GM18511 (cell line): ENCODE measurements around the gene ASB16.
"Not testable (repeated sequence)": the region's sequence is repeated elsewhere in the genome, so short reads cannot be mapped to it uniquely, and the experiment has no call there.

ENCODE experiments used
- ATAC-seq: cut with Tn5 transposase; IDR thresholded peaks from one replicate; pipeline ENCODE4 v1.9.1; 2021; ENCODE audit warnings: mild to moderate bottlenecking, moderate library complexity; ENCODE audit not compliant: unreplicated experiment

Gene ASB16

DNA sequence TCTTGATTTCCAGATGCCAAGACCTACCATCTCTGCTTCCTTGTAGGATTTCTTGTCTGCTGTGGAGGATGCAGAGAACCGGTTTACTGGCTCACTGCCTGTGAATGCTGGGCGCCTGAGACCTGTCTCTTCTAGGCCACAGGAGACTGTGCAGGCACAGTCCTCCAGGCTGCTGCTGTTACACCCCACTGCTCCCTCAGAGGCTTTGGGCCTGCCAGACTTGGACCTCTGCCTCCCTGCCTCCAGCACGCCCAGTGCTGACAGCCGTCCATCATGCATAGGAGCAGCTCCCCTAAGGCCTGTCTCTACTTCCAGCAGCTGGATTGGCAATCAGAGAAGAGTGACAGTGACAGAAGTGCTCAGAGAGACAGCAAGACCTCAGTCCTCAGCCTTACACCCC is 22.7 kb upstream of the ASB16 start:
- no peak for ATAC-seq

DNA sequence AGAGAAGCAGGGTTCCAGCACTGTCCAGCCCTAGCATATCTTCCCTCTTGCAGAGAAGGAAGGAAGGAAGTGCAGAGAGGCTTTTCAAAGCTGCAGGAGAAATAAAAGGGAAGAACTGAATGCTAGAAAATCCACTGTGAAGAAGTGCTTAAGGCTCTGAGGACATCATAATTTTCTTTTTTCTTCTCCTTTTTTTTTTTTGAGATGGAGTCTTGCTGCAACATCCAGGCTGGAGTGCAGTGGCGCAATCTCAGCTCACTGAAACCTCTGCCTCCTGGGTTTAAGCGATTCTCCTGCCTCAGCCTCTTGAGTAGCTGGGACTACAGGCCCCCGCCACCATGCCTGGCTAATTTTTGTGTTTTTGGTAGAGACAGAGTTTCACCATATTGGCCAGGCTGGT is 21.4 kb upstream of the ASB16 start:
- not testable (repeated sequence) for ATAC-seq

DNA sequence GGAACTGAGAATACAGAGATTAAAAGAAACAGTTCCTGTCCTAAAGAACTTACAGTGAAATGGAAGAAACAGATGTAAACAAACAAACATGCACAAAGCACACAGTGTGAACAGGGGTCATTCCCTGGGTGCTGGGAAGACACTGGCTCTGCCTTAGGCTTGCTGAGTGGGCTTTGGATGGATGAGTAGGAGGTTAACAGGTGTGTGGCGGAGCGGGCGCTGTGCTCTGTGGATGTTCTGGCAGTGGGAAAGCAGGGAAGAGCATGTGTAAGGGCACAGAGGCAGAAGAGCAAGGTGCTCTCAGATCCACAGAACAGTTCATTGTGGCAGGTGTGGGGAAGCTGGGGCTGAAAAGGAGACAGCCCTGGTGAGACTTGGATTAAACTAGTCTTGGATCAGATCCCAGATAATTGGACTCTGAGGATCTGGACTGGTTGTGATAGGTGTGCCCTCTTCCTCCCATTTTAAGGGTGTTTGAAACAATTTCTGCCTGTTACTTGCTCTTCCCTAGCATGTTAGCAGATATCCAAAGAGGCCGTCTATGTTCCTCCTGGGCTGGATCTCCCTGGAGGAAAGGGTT is 20.7 kb upstream of the ASB16 start:
- no peak for ATAC-seq

DNA sequence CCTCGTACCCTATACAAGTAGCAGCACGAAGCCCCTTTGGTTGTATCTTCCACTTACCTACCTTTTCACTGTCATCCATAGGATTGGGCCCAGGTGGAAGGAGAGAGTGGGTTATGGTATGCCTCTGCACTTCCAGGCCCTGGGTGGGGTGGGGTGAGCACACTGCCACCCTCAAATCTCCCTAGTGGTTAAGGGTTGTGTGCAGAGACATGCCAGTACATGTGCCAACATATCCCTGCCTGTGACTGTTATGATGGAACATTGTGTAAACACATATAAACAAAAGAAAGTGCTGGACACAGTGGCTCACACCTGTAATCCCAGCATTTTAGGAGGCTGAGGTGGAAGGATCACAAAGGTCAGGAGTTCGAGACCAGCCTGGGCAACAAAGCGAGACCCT is 17.6 kb upstream of the ASB16 start:
- ATAC-seq = no peak

DNA sequence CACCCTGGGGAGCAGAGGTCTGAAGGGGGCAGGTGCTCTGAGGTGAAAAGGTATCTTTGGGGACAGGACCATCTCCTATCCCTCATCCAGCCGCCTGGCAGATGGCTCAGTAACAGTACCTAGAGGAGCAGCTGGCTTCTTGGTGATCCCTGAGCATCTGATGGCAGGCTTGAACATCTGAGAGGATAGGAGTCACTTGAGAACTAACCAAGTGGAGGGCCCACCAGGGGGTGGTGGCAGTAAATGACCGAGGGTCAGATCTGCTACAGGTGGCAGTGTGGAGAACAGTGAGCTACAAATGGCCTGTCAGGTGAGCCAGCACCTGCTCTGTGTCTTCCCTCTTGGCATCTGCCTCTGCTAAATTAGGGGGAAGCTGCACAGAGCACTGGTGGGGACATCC is 15.0 kb upstream of the ASB16 start:
- ATAC-seq = no peak

DNA sequence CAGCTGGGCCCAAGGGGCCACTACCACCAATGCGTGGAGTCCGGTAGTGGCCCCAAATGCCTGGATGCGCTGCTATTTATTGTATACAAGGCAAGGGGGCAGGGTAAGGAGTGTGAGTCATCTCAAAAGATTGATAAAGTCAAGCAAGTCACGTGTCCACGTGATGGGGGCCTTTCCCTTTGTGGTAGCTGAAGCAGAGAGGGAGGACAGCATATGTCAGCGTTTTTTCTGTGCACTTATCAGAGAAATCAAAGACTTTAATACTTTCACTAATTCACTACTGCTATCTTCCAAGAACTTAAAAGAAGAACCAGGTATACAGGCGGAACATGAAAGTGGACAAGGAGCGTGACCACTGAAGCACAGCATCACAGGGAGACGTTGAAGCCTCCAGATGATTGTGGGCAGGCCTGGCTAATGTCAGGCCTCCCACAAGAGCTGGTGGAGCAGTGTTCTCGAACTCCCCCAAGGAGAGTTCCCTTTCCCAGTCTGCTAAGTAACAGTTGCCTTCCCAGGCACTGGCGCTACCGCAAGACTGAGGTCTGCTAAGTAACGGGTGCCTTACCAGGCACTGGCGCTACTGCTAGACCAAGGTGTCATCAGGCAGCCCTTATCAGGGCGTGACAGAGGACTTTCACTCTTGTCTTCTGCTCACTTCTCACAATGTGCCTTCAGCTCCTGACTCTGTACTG is 10.8 kb upstream of the ASB16 start:
- ATAC-seq = no peak

DNA sequence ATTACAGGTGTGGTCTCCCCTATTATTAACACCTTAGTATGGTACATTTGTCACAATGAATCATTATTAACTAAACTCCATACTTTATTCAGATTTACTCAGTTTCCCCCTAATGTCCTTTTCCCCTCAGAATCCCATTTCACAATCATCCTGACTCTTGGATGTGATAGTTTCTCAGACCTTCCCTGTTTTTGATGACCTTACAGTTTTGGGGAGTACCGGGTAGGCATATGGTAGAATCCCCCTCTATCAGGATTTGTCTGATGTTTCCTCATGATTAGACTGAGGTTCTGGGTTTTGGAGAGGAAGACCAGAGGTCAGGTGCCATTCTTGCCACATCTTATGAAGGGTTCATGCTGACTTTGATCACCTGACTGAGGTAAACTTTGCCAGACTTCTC is 6.0 kb upstream of the ASB16 start:
- no peak for ATAC-seq

DNA sequence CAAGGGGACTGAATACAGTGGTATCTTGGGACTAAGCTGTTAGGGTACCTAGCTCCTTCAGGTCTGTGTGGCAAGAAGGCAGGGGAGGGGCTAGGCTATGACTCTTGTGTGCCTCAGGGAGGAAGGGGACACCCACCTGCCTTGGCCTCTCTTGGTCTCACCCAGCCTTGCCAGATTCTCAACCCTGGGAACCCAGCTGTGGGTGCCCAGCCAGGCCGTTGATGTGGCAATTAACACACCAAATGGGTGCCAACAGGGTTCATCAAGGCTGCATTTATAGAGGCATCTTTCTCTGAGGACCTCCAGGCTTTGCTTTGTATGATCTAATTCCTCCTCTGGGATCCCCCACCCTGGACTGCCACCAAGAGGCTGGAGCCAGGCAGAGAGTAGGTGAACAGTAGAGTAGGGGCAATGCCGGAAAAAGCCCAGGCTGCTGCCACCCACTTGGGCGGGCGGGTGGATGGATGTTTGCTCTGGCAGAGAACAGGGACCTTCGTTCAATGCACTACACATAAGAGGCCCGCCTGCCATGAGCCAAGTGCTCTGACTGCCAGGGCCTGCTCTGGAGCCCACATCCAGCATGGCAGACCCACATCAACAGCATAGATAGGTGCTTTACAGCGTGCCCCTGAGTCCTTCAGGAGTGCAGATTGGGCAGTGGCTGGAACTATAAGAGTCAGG is 3.2 kb upstream of the ASB16 start:
- ATAC-seq = no peak

DNA sequence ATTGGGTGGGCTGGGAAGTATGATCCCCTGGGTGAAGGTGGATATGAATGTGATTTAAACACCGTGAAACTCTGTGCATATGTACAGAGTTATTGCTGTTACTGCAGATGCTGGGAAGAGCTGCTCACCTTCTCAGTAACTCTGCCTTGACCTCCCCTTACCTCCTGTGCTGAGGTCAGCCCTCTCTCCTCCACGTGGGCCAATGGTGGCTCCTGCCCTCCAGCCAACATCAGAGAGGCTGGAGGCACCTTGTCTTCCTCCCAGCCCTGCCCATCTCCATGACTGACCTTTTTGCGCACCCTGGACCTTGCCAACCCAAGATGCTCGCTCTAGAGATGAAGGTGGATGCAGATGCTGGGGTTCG is 387 bp upstream of the ASB16 start:
- ATAC-seq = no peak

DNA sequence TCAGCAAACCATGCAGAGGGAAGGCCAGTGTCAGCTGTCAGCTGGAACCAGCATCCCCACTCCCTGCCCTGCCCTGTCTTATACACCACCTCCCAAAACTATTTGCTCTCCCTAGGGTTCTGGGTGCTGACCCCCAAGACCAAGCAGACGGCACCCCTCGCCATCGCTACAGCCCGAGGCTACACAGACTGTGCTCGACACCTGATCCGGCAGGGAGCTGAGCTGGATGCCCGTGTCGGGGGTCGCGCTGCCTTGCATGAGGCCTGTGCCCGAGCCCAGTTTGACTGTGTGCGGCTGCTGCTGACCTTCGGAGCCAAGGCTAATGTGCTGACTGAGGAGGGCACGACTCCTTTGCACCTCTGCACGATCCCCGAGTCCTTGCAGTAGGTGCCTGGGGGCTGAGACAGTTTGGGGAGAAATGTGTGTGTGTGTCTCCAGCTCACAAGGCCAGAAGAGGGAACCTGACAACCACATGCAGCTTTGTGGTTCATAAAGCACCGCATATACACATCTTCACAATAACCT is 1.5 kb downstream of the ASB16 start:
- ATAC-seq = no peak

DNA sequence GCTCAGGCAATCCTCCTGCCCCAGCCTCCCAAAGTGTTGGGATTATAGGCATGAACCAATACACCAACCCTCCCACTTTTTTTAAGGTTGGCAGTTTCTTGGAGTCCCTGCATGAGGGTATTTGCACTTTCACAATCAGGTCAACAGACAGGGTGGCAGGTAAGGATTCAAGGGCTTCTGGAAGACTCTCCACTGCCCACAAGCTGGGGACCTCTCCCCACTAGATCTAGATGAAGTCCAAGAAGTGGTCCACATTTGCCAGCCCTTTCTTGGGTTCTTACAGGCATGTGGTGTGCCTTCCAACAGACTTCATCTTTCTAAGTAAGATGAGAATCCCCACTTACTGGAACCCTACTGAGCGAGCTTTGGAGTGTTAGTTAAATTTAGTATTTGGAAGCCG is 3.9 kb downstream of the ASB16 start:
- ATAC-seq = no peak

DNA sequence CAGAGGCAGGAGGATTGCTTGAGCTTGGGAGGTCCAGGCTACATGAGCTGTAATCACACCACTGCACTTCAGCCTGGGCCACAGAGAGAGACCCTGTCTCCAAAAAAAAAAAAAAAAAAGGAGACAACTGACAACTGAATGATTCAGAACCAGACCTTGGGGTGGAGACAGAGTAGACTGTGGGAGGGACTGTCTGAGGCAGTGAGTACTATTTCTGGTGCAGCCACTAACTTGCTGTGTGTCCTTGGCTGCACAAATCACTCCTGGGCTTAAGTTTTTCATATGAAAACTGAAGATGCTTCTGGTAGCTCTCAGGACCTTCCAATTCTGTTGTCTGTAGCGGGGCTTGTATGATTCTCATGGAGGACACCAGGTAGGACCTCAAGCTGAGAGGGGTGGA is 5.8 kb downstream of the ASB16 start:
- no peak for ATAC-seq

DNA sequence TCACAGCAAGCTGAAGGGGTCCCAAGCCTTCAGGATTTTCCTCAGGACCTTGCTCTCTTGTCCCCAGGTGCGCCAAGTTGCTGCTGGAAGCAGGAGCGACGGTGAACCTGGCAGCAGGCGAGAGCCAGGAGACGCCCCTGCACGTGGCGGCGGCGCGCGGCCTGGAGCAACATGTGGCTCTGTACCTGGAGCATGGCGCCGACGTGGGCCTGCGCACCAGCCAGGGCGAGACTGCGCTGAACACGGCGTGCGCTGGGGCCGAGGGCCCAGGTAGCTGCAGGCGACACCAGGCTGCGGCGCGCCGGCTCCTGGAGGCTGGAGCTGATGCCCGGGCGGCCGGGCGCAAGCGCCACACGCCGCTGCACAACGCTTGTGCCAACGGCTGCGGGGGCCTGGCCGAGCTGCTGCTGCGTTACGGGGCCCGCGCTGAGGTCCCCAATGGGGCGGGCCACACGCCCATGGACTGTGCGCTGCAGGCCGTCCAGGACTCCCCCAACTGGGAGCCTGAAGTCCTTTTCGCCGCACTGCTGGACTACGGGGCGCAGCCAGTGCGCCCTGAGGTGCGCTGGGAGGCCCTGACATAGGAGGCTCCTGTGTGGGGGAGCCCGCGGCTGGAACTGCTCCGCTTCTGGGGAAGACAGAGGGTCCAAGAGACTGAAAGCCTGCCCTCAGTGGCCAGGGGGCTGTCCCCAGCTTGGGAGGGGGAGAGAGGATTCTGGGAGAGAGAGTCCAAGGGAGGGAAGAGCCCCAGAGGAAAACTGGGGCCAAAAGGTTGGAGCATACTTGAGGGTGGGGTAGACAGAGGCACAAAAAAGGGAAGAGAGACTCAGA is 6.4 kb downstream of the ASB16 start:
- no peak for ATAC-seq

DNA sequence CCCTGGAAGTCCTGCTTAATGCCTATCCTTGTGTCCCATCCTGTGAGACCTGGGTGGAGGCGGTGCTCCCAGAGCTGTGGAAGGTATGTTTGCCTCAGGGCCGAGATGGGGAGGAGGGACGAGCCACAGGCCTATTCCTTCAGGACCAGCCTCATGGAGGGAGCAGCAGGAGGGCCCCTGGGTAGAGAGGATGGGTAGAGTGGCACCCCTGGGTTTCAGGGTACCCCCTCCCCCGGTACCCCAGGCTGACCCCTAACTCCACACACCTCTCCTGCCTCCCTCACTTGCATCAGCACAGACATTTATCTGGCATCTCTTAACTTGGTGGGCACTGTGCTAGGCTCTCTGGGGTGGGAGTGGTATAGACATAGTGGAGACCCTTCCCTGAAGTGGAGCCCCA is 7.1 kb downstream of the ASB16 start:
- no peak for ATAC-seq

DNA sequence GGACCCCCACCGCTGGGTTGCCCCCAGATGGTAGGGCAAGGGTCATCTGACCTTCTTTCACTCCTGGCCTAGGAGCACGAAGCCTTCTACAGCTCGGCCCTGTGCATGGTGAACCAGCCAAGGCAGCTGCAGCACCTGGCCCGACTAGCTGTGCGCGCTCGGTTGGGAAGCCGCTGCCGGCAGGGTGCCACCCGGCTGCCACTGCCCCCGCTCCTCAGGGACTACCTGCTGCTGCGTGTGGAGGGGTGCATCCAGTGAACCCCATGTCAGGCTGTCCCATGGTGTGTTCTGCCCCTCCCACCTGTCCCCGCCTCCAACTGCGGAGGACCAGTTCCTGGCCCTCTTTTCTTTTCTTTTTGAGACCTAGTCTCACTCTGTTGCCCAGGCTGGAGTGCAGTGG is 7.6 kb downstream of the ASB16 start:
- no peak for ATAC-seq

DNA sequence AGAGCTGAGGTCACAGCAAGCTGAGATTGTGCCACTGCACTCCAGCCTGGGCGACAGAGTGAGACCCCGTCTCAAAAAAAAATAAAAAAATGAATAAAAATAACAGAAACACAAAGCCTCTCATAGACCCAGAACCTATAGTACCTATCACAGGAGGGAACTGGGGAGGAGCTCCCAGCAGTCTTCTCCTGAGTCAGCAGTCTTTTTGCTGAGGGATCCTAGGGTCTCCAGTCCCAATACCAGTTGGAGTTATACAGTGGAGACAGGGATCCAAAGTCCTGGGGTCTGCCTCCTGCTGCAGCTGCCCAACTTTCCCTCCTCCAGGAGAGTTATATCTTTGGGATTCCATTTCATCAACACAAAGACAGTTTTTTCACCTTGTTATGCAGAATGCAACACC is 12.5 kb downstream of the ASB16 start:
- ATAC-seq = no peak

DNA sequence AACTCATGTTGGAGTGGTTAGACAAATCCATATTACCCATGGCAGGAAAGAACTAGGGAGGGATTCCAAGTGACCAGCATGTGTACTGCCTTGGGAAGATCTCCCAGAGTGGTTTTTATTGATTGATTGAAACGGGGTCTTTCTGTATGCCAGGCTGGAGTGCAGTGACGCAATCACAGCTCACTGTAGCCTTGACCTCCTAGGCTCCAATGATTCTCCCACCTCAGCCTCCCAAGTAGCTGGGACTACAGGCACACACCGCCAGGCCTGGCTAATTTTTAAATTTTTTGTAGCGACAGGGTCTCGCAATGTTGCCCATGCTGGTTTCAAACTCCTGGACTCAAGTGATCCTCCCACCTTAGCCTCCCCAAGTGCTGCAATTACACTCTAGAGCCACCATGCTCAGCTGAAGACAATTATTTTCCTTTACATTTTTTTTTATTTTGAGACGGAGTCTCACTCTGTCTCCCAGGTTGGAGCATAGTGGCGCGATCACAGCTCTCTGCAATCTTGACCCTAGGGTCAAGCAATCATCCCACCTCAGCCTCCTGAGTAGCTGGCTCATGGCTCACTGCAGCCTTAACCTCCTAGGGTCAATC is 13.8 kb downstream of the ASB16 start:
- ATAC-seq = no peak

DNA sequence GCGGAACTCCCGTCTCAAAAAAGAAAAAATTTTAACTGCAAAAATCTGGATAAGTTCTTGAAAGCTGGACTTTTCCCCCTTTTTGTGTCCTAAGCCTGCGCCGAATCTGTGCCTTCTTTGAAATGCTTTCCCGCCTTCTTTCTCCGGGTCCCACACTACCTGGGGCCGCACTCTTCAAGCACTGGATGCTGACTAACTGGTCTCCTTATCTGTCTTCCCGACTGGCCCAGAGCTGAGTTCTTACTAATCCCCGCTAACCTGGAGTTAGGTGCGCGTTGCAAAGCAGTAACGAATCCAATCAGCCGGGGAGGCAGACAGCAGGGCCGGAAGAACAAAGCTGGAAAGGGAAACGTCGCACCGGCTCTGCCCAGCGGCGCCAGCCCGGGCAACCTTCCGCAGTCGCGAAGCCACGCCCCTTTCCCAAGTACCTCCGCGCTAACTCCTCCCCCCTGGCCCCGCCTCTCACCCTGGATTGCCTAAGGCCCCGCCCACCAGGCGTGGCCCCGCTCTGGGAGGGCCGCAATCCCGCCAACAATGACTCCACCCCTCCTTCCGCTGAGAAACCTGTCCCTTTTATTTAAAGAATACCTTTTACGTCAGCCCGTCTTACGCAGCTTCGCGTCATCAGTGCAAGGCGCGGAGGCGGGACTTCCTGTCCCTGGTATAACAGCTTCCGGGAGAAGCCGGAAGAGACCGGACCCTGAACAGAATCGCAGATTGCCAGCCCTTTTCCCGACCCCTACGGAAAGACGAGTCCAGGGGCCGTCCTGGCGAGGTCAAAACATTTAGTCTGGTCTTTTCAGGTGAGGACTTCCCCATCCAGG is 16.0 kb downstream of the ASB16 start, which contains the start of gene TMUB2:
TSS of gene TMUB2 (plus strand) at position 666 of the 824 bp plus-strand sequence. CDS start 737 bp downstream, outside the sequence.
- peak; percentile 90 for ATAC-seq

DNA sequence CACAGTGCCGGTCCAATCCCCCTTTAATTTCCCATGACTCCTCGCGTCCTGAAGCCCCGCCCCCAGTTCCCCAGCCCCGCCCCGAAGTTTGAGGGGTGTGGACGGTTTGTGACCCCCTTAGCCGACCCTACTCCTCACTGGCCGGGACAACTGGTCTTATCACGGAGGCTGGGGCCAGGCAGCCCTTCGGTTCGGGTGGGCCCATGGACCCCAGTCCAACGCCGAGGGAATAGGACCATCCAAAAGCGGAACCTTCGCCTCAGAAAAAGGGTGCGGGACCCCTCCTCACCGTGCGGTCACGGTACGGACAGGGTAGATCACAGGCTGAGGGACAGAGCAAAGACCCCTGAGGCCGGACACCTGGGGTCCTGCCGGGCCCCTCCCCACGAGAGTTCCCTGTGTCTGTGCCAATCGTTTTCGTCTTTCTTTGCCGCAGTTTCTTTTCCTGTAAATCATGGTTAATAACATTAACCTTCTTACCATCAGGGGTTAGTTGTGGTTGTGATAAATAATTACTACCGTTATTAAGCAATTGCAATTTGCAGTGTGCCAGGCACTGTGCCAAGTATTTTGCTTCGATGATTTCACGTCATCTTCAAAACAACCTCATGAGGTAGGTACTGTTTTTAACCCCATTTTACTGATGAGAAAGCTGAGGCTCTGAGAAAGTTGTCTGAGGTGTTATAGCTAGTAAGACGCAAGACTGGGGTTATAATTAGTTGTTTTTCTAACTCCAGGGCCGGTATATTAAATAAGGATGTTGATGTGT is 16.8 kb downstream of the ASB16 start:
- peak; percentile 60 for ATAC-seq
